Nephron (organoid): Measurements from ENCODE around the gene FBXO30.

Experiments
- H3K27ac Mint-ChIP-seq, 3 experiments: 2 replicates each; pipeline ENCODE4 v1.8.0; 2020; ENCODE audit warnings: mixed read lengths in 3 of 3, mild to moderate bottlenecking in 2 of 3, moderate library complexity in 1 of 3
- H3K27me3 Mint-ChIP-seq: 2 replicates; pipeline ENCODE4 v1.8.0; 2021; ENCODE audit warnings: low read depth, mild to moderate bottlenecking, moderate library complexity, mixed read lengths
- H3K36me3 Mint-ChIP-seq: 2 replicates; pipeline ENCODE4 v1.8.0; 2020; ENCODE audit warnings: low read depth, mixed read lengths
- H3K4me1 Mint-ChIP-seq: 2 replicates; pipeline ENCODE4 v1.8.0; 2020; ENCODE audit warnings: mixed read lengths
- H3K4me3 Mint-ChIP-seq, 3 experiments: 2 replicates each; pipeline ENCODE4 v1.8.0; 2020; ENCODE audit warnings: mild to moderate bottlenecking in 3 of 3, mixed read lengths in 3 of 3, moderate library complexity in 2 of 3
- H3K9me3 Mint-ChIP-seq: 2 replicates; pipeline ENCODE4 v1.8.0; 2020; ENCODE audit warnings: mixed read lengths
- TF ChIP-seq, protein P1 (sequence below), 3 experiments: fragments of 200-600 bp; sonication (generic); IDR thresholded peaks; one replicate each; pipeline ENCODE4 v1.5.0; 2021; ENCODE audit warnings: antibody characterized with exemption in 3 of 3; ENCODE audit not compliant: unreplicated experiment in 3 of 3

The FBXO30 gene

DNA sequence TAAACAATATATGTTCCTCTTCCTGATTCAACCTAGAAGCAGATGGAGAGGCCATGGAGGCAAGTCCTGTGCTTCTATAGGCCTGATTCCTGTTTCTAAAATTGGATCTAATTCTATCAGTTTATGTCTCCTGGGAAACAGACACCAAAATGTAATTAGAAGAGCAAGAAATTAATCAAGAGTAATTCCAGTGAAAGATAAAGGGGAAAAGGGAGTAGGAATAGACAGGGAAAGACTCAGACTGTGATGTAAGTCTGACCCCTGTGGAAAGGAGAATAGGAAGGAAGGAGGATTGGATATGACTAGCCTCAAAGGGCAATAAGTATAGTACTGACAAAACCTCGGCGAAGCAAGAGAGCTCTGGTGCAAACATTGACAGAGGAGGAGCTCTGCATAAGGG is 33.9 kb upstream of the FBXO30 start:
- no peaks in the 10 kb centered on the region for H3K9me3 Mint-ChIP-seq
- H3K4me3 Mint-ChIP-seq: no peak overlapping the region
- no peaks in the 10 kb centered on the region for H3K36me3 Mint-ChIP-seq
- TF ChIP-seq, protein P1, sequence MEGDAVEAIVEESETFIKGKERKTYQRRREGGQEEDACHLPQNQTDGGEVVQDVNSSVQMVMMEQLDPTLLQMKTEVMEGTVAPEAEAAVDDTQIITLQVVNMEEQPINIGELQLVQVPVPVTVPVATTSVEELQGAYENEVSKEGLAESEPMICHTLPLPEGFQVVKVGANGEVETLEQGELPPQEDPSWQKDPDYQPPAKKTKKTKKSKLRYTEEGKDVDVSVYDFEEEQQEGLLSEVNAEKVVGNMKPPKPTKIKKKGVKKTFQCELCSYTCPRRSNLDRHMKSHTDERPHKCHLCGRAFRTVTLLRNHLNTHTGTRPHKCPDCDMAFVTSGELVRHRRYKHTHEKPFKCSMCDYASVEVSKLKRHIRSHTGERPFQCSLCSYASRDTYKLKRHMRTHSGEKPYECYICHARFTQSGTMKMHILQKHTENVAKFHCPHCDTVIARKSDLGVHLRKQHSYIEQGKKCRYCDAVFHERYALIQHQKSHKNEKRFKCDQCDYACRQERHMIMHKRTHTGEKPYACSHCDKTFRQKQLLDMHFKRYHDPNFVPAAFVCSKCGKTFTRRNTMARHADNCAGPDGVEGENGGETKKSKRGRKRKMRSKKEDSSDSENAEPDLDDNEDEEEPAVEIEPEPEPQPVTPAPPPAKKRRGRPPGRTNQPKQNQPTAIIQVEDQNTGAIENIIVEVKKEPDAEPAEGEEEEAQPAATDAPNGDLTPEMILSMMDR (IDR thresholded peaks at IDR 0.05; ENCODE audit: unreplicated experiment in 3 of 3): no peak
- no peak overlapping the region for H3K27ac Mint-ChIP-seq
- no peaks in the 10 kb centered on the region for H3K4me1 Mint-ChIP-seq
- H3K27me3 Mint-ChIP-seq: no peaks in the 10 kb centered on the region

DNA sequence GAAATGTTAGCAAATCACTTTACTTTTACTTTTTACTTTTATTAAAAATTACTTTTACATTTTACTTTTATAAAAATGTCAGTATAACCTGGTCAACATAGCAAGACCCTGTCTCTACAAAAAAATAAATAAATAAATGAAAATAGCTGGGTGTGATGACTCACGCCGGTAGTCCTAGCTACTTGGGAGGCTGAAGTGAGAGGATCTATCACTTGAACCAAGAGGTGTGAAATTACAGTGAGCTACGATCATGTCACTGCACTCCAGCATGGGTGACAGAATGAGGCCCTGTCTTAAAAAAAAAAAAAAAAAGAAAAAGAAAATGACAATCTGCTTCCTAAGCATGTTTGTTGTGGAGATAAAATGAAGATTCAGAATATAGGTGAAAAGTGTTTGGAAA is 31.0 kb upstream of the FBXO30 start:
- no peaks in the 10 kb centered on the region for H3K4me1 Mint-ChIP-seq
- H3K27me3 Mint-ChIP-seq: no peaks in the 10 kb centered on the region
- TF ChIP-seq, protein P1 (IDR thresholded peaks at IDR 0.05; ENCODE audit: unreplicated experiment in 3 of 3): no peak
- H3K36me3 Mint-ChIP-seq: no peaks in the 10 kb centered on the region
- no peak overlapping the region for H3K4me3 Mint-ChIP-seq
- no peaks in the 10 kb centered on the region for H3K9me3 Mint-ChIP-seq
- no peak overlapping the region for H3K27ac Mint-ChIP-seq

DNA sequence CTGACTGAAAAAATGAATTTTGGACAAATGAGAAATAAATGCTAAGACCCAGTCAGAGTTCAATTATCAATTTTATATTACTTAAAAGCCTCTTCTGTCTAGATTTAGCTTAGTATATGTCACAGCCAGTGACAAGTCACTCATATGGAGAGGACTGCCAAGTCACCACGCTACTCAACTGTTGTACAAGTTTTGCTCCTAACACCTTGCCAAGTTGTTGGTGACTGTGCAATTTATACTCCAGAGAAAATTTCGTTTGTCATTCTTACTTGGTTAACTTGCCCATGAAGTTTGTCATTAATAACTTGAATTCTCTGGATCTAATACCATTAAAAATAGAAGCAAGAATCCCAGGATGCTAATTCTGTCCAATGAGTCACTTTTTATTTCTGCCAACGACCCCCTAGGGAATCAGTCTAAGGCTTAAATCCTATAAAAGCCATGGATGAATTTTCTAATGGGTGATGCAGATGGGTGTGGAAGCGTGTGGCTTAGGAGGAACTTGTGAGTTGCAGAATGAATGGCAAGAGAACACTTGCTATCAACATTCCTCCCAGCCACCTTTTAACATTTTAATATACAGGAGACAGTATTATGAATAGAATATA is 30.4 kb upstream of the FBXO30 start:
- TF ChIP-seq, protein P1 (IDR thresholded peaks at IDR 0.05; ENCODE audit: unreplicated experiment in 3 of 3): no peak
- H3K9me3 Mint-ChIP-seq: no peaks in the 10 kb centered on the region
- no peaks in the 10 kb centered on the region for H3K27me3 Mint-ChIP-seq
- no peaks in the 10 kb centered on the region for H3K36me3 Mint-ChIP-seq
- H3K27ac Mint-ChIP-seq: no peak overlapping the region
- no peaks in the 10 kb centered on the region for H3K4me1 Mint-ChIP-seq
- H3K4me3 Mint-ChIP-seq: no peak overlapping the region

DNA sequence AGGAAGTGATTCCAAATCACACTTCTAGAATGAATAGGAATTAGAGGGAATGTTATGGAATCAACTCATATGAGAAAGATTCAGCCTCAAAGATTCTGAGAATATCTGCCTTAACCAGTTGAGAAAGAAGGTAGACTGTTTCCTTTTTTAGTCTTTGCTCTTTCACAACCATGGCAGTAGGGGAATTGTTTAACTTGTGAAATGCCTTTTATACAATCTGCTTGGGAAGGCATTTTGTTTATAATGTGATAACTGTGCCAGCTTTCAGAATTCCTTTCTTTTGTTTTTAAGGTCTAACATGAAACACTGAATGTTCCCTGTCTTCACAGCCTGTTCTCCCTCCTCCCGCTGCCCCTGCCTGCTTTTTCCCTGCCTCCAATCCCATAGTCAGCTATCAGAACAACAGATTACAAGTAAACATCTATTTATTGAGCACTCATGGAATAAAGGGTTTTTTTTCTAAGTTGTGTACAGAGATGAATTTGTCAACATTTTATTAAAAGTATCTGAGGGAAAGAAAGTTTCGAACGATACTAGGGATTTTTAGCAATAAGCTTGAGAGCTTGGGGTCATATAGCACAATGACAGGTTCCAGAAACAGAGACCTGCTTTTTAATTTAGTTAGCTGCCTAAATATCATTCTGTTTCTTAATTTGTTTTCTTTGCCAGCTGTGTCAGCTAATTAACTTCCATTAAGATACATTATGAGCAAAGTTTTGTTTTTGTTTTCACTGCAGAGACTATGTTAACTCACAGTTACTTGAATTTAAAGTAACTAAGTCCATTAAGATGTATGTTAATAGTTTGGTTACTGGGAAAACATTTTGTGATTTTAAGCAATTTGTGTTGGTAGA is 28.3 kb upstream of the FBXO30 start:
- Mint-ChIP-seq H3K27me3 (no peaks in the 10 kb centered on the region), H3K9me3 (no peaks in the 10 kb centered on the region), H3K27ac (no peak overlapping the region), H3K4me1 (no peaks in the 10 kb centered on the region), H3K4me3 (no peak overlapping the region), H3K36me3 (no peaks in the 10 kb centered on the region)
- TF ChIP-seq, protein P1 (IDR thresholded peaks at IDR 0.05; ENCODE audit: unreplicated experiment in 3 of 3): no peak

DNA sequence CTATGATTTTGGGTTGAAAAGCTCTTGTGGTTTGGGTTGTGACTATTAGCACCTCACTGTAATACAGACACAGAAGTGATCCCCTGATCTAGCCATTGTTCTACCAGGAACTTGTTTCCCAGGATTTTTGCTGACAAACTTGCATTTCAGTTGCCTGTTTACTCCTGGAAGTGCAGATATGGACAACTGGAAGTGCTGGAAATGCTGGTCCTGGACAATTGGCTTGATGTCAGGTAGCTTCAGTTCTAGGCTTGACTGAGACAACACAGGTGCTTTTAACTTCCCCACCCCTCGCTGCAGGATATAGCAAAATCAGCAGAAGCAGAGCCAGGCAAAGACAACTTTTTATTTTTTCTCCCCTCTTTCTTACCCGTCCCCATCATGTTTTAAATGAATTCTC is 27.1 kb upstream of the FBXO30 start:
- Mint-ChIP-seq H3K9me3 (no peaks in the 10 kb centered on the region), H3K36me3 (no peaks in the 10 kb centered on the region), H3K4me1 (no peaks in the 10 kb centered on the region), H3K27me3 (no peaks in the 10 kb centered on the region), H3K4me3 (no peak overlapping the region), H3K27ac (no peak overlapping the region)
- TF ChIP-seq, protein P1 (IDR thresholded peaks at IDR 0.05; ENCODE audit: unreplicated experiment in 3 of 3): no peak

DNA sequence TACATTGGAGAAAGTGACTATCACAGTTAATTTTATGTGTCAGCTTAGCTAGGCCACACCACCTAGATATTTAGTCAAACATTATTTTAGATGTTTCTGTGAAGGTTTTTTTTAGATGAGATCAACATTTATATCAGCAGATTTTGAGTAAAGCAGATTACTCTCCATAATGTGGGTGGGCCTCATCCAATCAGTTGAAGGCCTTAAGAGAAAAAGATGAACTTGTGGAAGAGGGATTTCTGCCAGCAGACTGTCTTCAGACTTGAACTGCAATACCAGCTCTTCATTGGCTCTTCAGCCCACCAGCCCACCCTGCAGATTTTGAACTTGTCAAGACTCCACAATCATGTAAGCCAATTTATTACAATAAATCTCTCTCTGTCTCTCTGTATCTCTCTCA is 25.1 kb upstream of the FBXO30 start:
- TF ChIP-seq, protein P1 (IDR thresholded peaks at IDR 0.05; ENCODE audit: unreplicated experiment in 3 of 3): no peak
- H3K27me3 Mint-ChIP-seq: no peaks in the 10 kb centered on the region
- H3K9me3 Mint-ChIP-seq: no peaks in the 10 kb centered on the region
- no peak overlapping the region for H3K4me3 Mint-ChIP-seq
- H3K27ac Mint-ChIP-seq: no peak overlapping the region
- H3K36me3 Mint-ChIP-seq: no peaks in the 10 kb centered on the region
- H3K4me1 Mint-ChIP-seq: no peaks in the 10 kb centered on the region
